GM13977 (cell line): Measurements from ENCODE around the gene PPARGC1A.

ENCODE experiments used
- DNase-seq: peaks from one replicate; pipeline ENCODE4 v3.0.0; 2012; ENCODE audit warnings: low spot score
- CTCF ChIP-seq: IDR thresholded peaks from 2 replicates; pipeline ENCODE4 v1.5.1; 2012; ENCODE audit warnings: mild to moderate bottlenecking, control low read depth; ENCODE audit not compliant: insufficient read depth; ENCODE audit errors: extremely low read depth, missing control alignments
- in situ Hi-C: fragments of 300-500 bp; cut with MboI; formaldehyde crosslinking; loops from one replicate; pipeline ENCODE4 v1.12.0; 2022; ENCODE audit warnings: low sequenced_read_pairs, low pct_unique_long_range_greater_than_20kb, mixed read lengths, inconsistent platforms; ENCODE audit not compliant: unreplicated experiment

PPARGC1A gene

GRCh38 chr4:23916282-23916681 lies 26.4 kb upstream of the PPARGC1A start:
- in situ Hi-C loops = no loop called here
- no peak for DNase-seq
- TF ChIP-seq CTCF = no peak

- no peak for TF ChIP-seq CTCF
- in situ Hi-C loops = no loop called here
- DNase-seq = no peak
Observed at GRCh38 chr4:23915459-23916132, 25.7 kb upstream of the PPARGC1A start.

- in situ Hi-C loops = no loop called here
- no peak for TF ChIP-seq CTCF
- no peak for DNase-seq
Observed at GRCh38 chr4:23911675-23912455, 22.0 kb upstream of the PPARGC1A start.

GRCh38 chr4:23909671-23910070 lies 19.8 kb upstream of the PPARGC1A start:
- in situ Hi-C loops = no loop called here
- no peak for DNase-seq

GRCh38 chr4:23906839-23907238 lies 17.0 kb upstream of the PPARGC1A start:
- DNase-seq = no peak
- no peak for TF ChIP-seq CTCF
- in situ Hi-C loops = no loop called here

More at GRCh38 chr4:23909671-23910070, 19.8 kb upstream of the PPARGC1A start:
- no peak for TF ChIP-seq CTCF

- TF ChIP-seq CTCF = no peak
- no peak for DNase-seq
- in situ Hi-C loops = no loop called here
Observed at GRCh38 chr4:23904639-23905071, 14.8 kb upstream of the PPARGC1A start.
